Measurements from ENCODE around the gene MACROH2A1.

DNA sequence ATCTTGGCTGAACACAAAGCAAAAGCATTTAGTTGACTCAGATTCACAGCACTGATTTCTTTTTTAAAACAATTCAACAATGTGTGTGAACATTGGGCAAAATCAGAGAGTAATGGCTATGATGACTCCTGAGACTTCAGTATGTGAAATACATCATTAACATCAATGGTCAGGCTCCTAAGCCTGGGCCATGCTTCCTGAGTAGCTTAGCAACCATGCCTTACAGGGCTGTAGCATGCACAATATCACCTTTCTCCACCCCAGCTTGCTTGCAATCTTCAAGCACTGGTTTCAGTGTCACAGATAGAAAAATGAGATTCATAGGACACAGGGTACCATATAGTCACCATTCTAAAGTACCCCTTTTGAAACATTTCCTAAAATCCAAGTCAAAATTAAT, 41.3 kb downstream of the MACROH2A1 start:
- TF ChIP-seq POLR2A (IDR thresholded peaks at IDR 0.05; ENCODE audit: low read depth, low read length) = no peak
- TF ChIP-seq POLR2AphosphoS5 (IDR thresholded peaks at IDR 0.05; ENCODE audit: low read depth, low read length) = no peak
